Myocyte (in vitro differentiated cells): ENCODE results near the gene A3GALT2. TPM values are rescaled to one million over a fixed set of nuclear protein-coding genes. Genes with fewer than 3 reads are reported as not detected.
"Not testable (repeated sequence)": the region's sequence is repeated elsewhere in the genome, so short reads cannot be mapped to it uniquely, and the experiment has no call there.

Experiments
- DNase-seq: peaks from one replicate; pipeline ENCODE4 v3.0.0-alpha.2; 2012; ENCODE audit warnings: low read depth
- total RNA-seq: library from RNA; depleted of rRNA; stranded (reverse); fragments of >200 nt; gene quantifications from 2 replicates; pipeline ENCODE4 v1.2.3, GENCODE V29; 2014

Gene A3GALT2
- total RNA-seq, 1 donor from 2014 or later: 0.32 TPM

- no peak for DNase-seq
Observed at GRCh38 chr1:33317354-33317753, 3.5 kb downstream of the A3GALT2 start.

GRCh38 chr1:33316601-33317000, 4.3 kb downstream of the A3GALT2 start:
- DNase-seq: no peak

GRCh38 chr1:33314416-33314815, 6.5 kb downstream of the A3GALT2 start:
- no peak for DNase-seq

GRCh38 chr1:33312413-33312749, 8.5 kb downstream of the A3GALT2 start:
- no peak for DNase-seq

- DNase-seq: no peak
Observed at GRCh38 chr1:33311706-33312412, 9.0 kb downstream of the A3GALT2 start.

GRCh38 chr1:33310702-33311101, 10.2 kb downstream of the A3GALT2 start:
- DNase-seq: no peak

GRCh38 chr1:33309351-33309750, 11.5 kb downstream of the A3GALT2 start:
- DNase-seq: not testable (repeated sequence)

- no peak for DNase-seq
Observed at GRCh38 chr1:33307494-33307864, 13.4 kb downstream of the A3GALT2 start.

- DNase-seq: no peak
Observed at GRCh38 chr1:33306653-33307493, 14.0 kb downstream of the A3GALT2 start.

- no peak for DNase-seq
Observed at GRCh38 chr1:33305816-33306652, 14.9 kb downstream of the A3GALT2 start.

GRCh38 chr1:33305016-33305415, 15.9 kb downstream of the A3GALT2 start:
- no peak for DNase-seq

- no peak for DNase-seq
Observed at GRCh38 chr1:33302325-33302724, 18.6 kb downstream of the A3GALT2 start.

- DNase-seq: no peak
Observed at GRCh38 chr1:33301273-33301984, 19.5 kb downstream of the A3GALT2 start.

- no peak for DNase-seq
Observed at GRCh38 chr1:33300673-33301072, 20.2 kb downstream of the A3GALT2 start.

- DNase-seq: no peak
Observed at GRCh38 chr1:33299461-33300155, 21.3 kb downstream of the A3GALT2 start.

GRCh38 chr1:33298623-33299277, 22.1 kb downstream of the A3GALT2 start:
- DNase-seq: peak; percentile 71

GRCh38 chr1:33297911-33298622, 22.8 kb downstream of the A3GALT2 start:
- no peak for DNase-seq

- DNase-seq: no peak
Observed at GRCh38 chr1:33296824-33297223, 24.1 kb downstream of the A3GALT2 start.

- no peak for DNase-seq
Observed at GRCh38 chr1:33296082-33296458, 24.8 kb downstream of the A3GALT2 start.
